ENCODE data around the gene RAB35.

GRCh38 chr12:120150919-120151525 is 34.5 kb upstream of the RAB35 start:
- no peak for TF ChIP-seq CTCF (conservative IDR thresholded peaks at IDR 0.05; ENCODE audit: low read depth, low read length)
- TF ChIP-seq EZH2 (IDR thresholded peaks at IDR 0.05; ENCODE audit: borderline replicate concordance, low read depth, low read length, poor library complexity, severe bottlenecking): no peak

Measured in A673 (cell line).